Ovary (tissue), 9 donors: ENCODE data around the gene RNF181. TPM values are rescaled to one million over a fixed set of nuclear protein-coding genes. Genes with fewer than 3 reads are reported as not detected.

Experiments
- DNase-seq, 5 donors: peaks; one replicate each; pipeline ENCODE4 v3.0.0-alpha.2; 2019 to 2020
- H3K27ac ChIP-seq, 2 donors: fragments of 200-600 bp; one replicate each; pipeline versions ENCODE4 v1.5.1 to v1.8.0; 2019 to 2022
- H3K27me3 ChIP-seq: fragments of 200-600 bp; one replicate; pipeline ENCODE4 v1.8.0; 2022
- H3K36me3 ChIP-seq: fragments of 200-600 bp; sonication (generic); one replicate; pipeline ENCODE4 v1.5.1; 2019
- H3K4me1 ChIP-seq: one replicate; pipeline ENCODE4 v1.8.1; 2013; ENCODE audit warnings: mild to moderate bottlenecking, moderate library complexity; ENCODE audit not compliant: insufficient read depth
- H3K4me3 ChIP-seq: fragments of 200-600 bp; sonication (generic); one replicate; pipeline ENCODE4 v1.5.1; 2017
- H3K9me3 ChIP-seq, 2 donors: fragments of 200-600 bp in 1 of 2; sonication (generic) in 1 of 2; one replicate each; pipeline versions ENCODE4 v1.5.1 to v1.8.1; 2013 to 2019; ENCODE audit warnings: mild to moderate bottlenecking in 1 of 2, moderate library complexity in 1 of 2
- EP300 ChIP-seq: sonication (generic); formaldehyde crosslinking; IDR thresholded peaks from one replicate; pipeline ENCODE4 v1.6.1; 2017; ENCODE audit warnings: antibody characterized with exemption
- POLR2A ChIP-seq: fragments of 450-650 bp; IDR thresholded peaks from one replicate; pipeline ENCODE4 v1.6.1; 2017; ENCODE audit warnings: antibody characterized with exemption, mild to moderate bottlenecking, moderate library complexity
- WGBS, 3 donors: extraction: QIAGEN DNeasy Blood & Tissue Kit in 1 of 3; methylation state at CpG; one replicate each; pipeline versions ENCODE4 v1.1.5 to v1.1.7; 2013 to 2017; 5-methylcytosine and 5-hydroxymethylcytosine counted together
- intact Hi-C, 4 donors: fragments of 100-400 bp; cut with DNase I; formaldehyde crosslinking; loops; one replicate each; pipeline versions ENCODE4 v1.11.0 to v1.15.1; 2022 to 2023
- polyA plus RNA-seq, 2 donors: library from polyadenylated mRNA; stranded (reverse); fragments of 200-250 nt in 1 of 2; fragments of 350-450 nt in 1 of 2; fragmentation: Illumina TruSeq in 1 of 2; extraction: RNeasy Lipid Tissue Mini Kit (QIAGEN cat#74804) in 1 of 2; gene quantifications; one replicate each; pipeline ENCODE4 v1.2.3, GENCODE V29; 2013 to 2014
- total RNA-seq, 7 donors: library from RNA; depleted of rRNA in 2 of 7; stranded (reverse); fragments of >200 nt in 2 of 7; fragmentation: NEBNext Ultra II Directional in 3 of 7; extraction: Animal tissue kit (Norgen Biotek cat#: 25700) in 3 of 7; gene quantifications; one replicate each; pipeline versions ENCODE4 v1.1.0 to v1.2.4, GENCODE V29; 2016 to 2023
- TF ChIP-seq, protein P1 (sequence below), 3 donors: fragments of 450-650 bp in 2 of 3; fragments of 200-600 bp in 1 of 3; IDR thresholded peaks; one replicate each; pipeline versions ENCODE4 v1.5.1 to v1.8.0; 2016 to 2022; ENCODE audit warnings: antibody characterized with exemption in 3 of 3, mild to moderate bottlenecking in 1 of 3
- donor health status: DM: no; HTN: no; CAD: no; lungs with moderate emphysema.
- donor health status: DM: no; HTN: no; CAD: no.
- donor health status: Bipolar disorder and iron deficiency.
- donor health status: DM: yes; HTN: yes; CAD: no.
- donor health status: DM: no; HTN: no; CAD: no.
- donor health status: DM: yes; HTN: yes; CAD: no.

RNF181 gene
- total and polyA plus RNA-seq, 9 donors: 61.1 to 148 (median 93.8) TPM

DNA sequence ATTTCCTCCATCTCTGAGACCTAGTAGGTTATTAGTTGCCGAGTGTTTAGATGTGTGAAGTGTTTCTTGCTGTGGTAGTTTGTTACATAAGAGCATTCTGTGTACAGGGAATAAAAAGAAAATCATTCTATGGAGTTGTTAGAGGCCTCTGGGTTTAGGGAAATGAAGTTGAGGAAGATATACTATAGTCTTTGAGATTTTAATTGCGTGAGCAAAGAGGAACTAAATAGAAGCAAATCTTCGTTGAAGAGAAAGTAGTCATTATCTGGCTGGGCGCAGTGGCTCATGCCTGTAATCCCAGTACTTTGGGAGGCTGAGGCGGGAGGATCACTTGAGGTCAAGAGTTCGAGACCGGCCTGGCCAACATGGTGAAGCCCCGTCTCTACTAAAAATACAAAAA lies 39.5 kb downstream of the RNF181 start:
- Histone ChIP-seq H3K4me3 (no peak overlapping the region), H3K27ac (no peak overlapping the region), H3K27me3 (no peaks in the 10 kb centered on the region), H3K36me3 (no peaks in the 10 kb centered on the region), H3K9me3 (no peaks in the 10 kb centered on the region), H3K4me1 (peaks cover 2% of the 10 kb centered on the region)
- WGBS, 3 donors: 76 to 82% (median 81%) methylated on average over 8 of the region's 8 CpGs
- intact Hi-C loops: loop anchor here (5.0 to 10.0 kb wide), 7 partner anchors 37 to 440 kb away; no protein-coding TSS in a partner anchor
- TF ChIP-seq EP300 (no peak), POLR2A (no peak)
- TF ChIP-seq, protein P1, sequence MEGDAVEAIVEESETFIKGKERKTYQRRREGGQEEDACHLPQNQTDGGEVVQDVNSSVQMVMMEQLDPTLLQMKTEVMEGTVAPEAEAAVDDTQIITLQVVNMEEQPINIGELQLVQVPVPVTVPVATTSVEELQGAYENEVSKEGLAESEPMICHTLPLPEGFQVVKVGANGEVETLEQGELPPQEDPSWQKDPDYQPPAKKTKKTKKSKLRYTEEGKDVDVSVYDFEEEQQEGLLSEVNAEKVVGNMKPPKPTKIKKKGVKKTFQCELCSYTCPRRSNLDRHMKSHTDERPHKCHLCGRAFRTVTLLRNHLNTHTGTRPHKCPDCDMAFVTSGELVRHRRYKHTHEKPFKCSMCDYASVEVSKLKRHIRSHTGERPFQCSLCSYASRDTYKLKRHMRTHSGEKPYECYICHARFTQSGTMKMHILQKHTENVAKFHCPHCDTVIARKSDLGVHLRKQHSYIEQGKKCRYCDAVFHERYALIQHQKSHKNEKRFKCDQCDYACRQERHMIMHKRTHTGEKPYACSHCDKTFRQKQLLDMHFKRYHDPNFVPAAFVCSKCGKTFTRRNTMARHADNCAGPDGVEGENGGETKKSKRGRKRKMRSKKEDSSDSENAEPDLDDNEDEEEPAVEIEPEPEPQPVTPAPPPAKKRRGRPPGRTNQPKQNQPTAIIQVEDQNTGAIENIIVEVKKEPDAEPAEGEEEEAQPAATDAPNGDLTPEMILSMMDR (IDR thresholded peaks at IDR 0.05): no peak
- DNase-seq: no peak

DNA sequence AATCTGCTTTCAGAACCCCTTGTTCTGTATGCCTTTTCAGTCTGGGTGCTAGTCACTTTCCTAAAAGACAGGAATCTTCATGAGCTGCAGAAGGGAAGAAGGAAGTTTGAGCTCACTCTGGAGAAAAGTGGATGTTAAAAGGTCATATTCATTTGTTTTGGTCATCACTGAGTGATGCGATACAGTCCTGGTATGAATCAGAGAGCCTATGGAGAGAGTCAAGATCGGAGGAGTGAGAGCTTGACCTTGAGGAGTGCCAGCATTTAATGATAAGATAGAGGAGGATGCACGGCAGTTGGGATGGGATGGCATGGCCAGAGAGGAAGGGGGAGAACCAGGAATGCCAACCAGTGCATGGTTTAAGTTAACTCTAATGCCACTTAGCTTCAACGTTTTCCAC lies 40.1 kb downstream of the RNF181 start:
- DNase-seq: no peak
- Histone ChIP-seq H3K9me3 (no peaks in the 10 kb centered on the region), H3K4me1 (peaks cover 2% of the 10 kb centered on the region), H3K4me3 (no peak overlapping the region), H3K36me3 (no peaks in the 10 kb centered on the region), H3K27ac (no peak overlapping the region), H3K27me3 (no peaks in the 10 kb centered on the region)
- TF ChIP-seq, protein P1 (IDR thresholded peaks at IDR 0.05): no peak
- TF ChIP-seq EP300 (no peak), POLR2A (no peak)
- intact Hi-C loops: loop anchor here (5.0 to 10.0 kb wide), 7 partner anchors 37 to 439 kb away; no protein-coding TSS in a partner anchor
- 11 to 24% (median 12%) methylated on average over 4 of the region's 4 CpGs for WGBS, 3 donors

DNA sequence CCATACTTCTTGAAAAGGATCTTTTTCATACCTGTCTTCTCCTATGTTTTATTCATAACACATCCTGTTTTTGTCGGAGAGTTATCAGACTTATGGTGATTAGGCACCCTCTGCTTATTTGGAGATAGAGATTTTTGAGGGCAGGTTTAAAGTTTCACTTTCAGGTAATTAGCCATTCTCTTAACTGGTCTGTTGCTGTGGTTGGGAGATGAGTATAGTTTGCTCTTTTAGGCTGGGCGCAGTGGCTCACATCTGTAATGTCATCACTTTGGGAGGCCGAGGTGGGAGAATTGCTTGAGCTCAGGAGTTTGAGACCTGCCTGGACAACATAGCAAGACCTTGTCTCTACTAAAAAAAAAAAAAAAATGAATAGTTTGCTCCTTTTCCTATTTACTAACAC lies 47.2 kb downstream of the RNF181 start:
- no peaks in the 10 kb centered on the region for H3K36me3 ChIP-seq
- 87 to 95% (median 95%) methylated on average over 3 of the region's 3 CpGs for WGBS, 3 donors
- no peaks in the 10 kb centered on the region for H3K27me3 ChIP-seq
- H3K27ac ChIP-seq: no peak overlapping the region
- intact Hi-C loops: loop anchor here in 1 of 4 donors (5.0 kb wide), 1 partner anchor 65 kb away; no protein-coding TSS in a partner anchor
- no peaks in the 10 kb centered on the region for H3K9me3 ChIP-seq
- DNase-seq: no peak
- H3K4me3 ChIP-seq: no peak overlapping the region
- TF ChIP-seq EP300: no peak
- TF ChIP-seq, protein P1 (IDR thresholded peaks at IDR 0.05): no peak
- no peak for TF ChIP-seq POLR2A
- H3K4me1 ChIP-seq: no peaks in the 10 kb centered on the region

DNA sequence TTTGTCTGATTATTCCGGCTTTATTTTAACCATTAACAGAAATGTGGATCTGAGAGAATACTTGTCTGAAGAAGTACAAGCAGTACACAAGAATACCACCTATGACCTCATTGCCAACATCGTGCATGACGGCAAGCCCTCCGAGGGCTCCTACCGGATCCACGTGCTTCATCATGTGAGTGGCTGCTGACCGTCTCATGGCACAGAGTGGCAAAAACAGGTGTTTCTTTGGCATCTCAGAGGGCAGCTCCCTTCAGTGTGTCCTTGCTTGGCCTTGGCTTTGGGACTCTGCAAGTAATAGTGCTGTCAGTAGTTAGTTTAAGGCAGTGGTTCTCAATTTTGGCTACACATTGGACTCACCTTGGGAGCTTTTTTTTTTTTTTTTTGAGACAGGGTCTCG lies 49.4 kb downstream of the RNF181 start:
- Histone ChIP-seq H3K9me3 (no peaks in the 10 kb centered on the region), H3K36me3 (no peaks in the 10 kb centered on the region), H3K27ac (no peak overlapping the region), H3K4me1 (peaks cover 2% of the 10 kb centered on the region), H3K27me3 (no peaks in the 10 kb centered on the region), H3K4me3 (no peak overlapping the region)
- TF ChIP-seq POLR2A (no peak), EP300 (no peak)
- TF ChIP-seq, protein P1 (IDR thresholded peaks at IDR 0.05): no peak
- no peak for DNase-seq
- intact Hi-C loops: loop anchor here in 1 of 4 donors (5.0 kb wide), 1 partner anchor 62 kb away; no protein-coding TSS in a partner anchor
- WGBS, 3 donors: 91 to 96% (median 93%) methylated on average over 8 of the region's 8 CpGs
